Dendritic cell treated with granulocyte-macrophage colony-stimulating factor and Interleukin-4, amounts not matched to agents 40 ng/mL and 50 ng/mL, for 4 days (primary cell): ENCODE data around the gene ARFGEF2.
A peak's percentile ranks its signal among the peaks of the same experiment; 100 is the strongest.
"Not testable (repeated sequence)": the region's sequence is repeated elsewhere in the genome, so short reads cannot be mapped to it uniquely, and the experiment has no call there.

Source experiments
- H3K27ac Mint-ChIP-seq: one replicate; pipeline ENCODE4 v1.8.0; 2022; ENCODE audit warnings: mild to moderate bottlenecking, mixed read lengths
- H3K27me3 Mint-ChIP-seq: one replicate; pipeline ENCODE4 v1.8.0; 2022; ENCODE audit warnings: mild to moderate bottlenecking, mixed read lengths
- H3K36me3 Mint-ChIP-seq: one replicate; pipeline ENCODE4 v1.8.0; 2022; ENCODE audit warnings: low read depth, mixed read lengths
- H3K4me1 Mint-ChIP-seq: one replicate; pipeline ENCODE4 v1.8.0; 2022; ENCODE audit warnings: low read depth, mixed read lengths
- H3K4me3 Mint-ChIP-seq: one replicate; pipeline ENCODE4 v1.8.0; 2022; ENCODE audit warnings: mild to moderate bottlenecking, moderate library complexity, mixed read lengths
- H3K9me3 Mint-ChIP-seq: one replicate; pipeline ENCODE4 v1.8.0; 2022; ENCODE audit warnings: mixed read lengths
- intact Hi-C: fragments of 100-400 bp; cut with micrococcal nuclease; formaldehyde crosslinking; loops from one replicate; pipeline ENCODE4 v1.15.0; 2022

The ARFGEF2 gene

DNA sequence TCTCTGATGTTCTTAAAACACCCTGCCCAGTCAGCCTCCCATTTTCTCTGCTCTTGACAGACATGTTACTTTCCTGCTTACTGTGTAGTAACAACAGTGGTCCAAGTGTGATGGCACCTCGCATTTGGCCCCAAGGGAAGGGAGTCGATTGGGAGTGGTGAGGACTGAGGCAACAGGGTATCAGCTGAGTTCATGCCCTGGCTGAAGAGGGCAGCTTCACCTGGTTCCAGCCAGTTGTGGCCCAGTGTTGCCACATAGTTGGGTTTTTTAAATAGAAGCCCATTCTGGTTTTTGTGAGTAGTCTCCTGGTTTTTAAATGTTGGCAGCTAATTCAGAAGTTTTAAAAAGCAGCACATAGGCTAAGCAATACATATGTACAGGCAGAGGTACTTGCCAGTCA lies 37.2 kb downstream of the ARFGEF2 start:
- H3K9me3 Mint-ChIP-seq = no peaks in the 10 kb centered on the region
- peaks cover 28% of the 10 kb centered on the region for H3K4me1 Mint-ChIP-seq
- no peak overlapping the region for H3K4me3 Mint-ChIP-seq
- peaks cover 73% of the 10 kb centered on the region for H3K36me3 Mint-ChIP-seq
- no peaks in the 10 kb centered on the region for H3K27me3 Mint-ChIP-seq
- no peak overlapping the region for H3K27ac Mint-ChIP-seq
- intact Hi-C loops = no loop called here

DNA sequence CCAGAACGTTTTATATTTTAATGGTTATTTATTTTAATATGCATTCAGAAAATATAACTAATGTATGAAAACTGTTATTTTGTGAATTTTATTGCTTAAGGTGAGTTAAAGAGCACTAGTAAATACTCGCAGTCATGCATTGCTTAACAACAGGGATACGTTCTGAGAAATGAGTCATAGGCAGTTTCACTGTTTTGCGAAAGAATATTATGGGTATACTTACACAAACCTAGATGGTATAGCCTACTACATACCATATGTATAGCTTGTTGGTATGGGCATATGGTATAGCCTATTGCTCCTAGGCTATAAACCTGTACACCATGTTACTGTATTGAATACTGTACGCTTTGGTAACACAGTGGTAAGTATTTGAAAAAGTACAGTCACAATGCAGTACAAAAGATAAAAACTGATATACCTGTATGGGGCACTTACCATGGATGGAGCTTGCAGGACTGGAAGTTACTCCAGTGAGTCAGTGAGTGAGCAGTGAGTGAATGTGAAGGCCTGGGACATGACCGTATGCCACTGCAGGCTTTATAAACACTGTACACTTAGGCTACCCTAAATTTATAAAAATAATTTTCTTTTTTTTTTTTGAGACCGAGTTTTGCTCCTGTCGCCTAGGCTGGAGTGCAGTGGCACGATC lies 38.5 kb downstream of the ARFGEF2 start:
- intact Hi-C loops = loop anchor here (5.0 kb wide), 1 partner anchor 33 kb away; no protein-coding TSS in a partner anchor
- H3K27ac Mint-ChIP-seq = no peak overlapping the region
- peaks cover 70% of the 10 kb centered on the region for H3K36me3 Mint-ChIP-seq

DNA sequence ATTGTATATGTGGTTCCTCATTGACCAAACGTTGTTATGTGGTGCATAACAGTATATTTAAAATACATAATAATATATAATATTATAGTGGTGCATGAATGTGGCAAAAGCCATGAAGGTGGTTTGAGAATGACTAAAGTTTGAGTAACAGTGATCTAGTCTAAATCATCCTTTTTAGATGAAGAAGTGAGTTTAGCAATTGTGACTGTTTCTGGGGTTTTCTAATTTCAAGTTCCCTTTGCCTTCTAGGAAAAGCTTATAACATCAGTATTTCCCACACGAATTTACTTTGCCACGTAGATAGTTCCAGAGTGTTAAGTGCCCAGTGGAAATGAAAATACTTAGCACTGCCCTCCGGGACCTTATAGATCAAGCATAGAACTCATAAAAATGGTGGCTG lies 40.9 kb downstream of the ARFGEF2 start:
- Mint-ChIP-seq H3K9me3 (no peaks in the 10 kb centered on the region), H3K27me3 (no peaks in the 10 kb centered on the region), H3K4me1 (peaks cover 28% of the 10 kb centered on the region), H3K27ac (peak overlapping the region; percentile 65), H3K4me3 (no peak overlapping the region), H3K36me3 (peaks cover 68% of the 10 kb centered on the region)
- intact Hi-C loops = loop anchor here (5.0 kb wide), 1 partner anchor 35 kb away; no protein-coding TSS in a partner anchor

More for the DNA sequence above, 38.5 kb downstream of the ARFGEF2 start:
- Mint-ChIP-seq H3K4me3 (no peak overlapping the region), H3K9me3 (no peaks in the 10 kb centered on the region), H3K27me3 (no peaks in the 10 kb centered on the region), H3K4me1 (peaks cover 32% of the 10 kb centered on the region)

DNA sequence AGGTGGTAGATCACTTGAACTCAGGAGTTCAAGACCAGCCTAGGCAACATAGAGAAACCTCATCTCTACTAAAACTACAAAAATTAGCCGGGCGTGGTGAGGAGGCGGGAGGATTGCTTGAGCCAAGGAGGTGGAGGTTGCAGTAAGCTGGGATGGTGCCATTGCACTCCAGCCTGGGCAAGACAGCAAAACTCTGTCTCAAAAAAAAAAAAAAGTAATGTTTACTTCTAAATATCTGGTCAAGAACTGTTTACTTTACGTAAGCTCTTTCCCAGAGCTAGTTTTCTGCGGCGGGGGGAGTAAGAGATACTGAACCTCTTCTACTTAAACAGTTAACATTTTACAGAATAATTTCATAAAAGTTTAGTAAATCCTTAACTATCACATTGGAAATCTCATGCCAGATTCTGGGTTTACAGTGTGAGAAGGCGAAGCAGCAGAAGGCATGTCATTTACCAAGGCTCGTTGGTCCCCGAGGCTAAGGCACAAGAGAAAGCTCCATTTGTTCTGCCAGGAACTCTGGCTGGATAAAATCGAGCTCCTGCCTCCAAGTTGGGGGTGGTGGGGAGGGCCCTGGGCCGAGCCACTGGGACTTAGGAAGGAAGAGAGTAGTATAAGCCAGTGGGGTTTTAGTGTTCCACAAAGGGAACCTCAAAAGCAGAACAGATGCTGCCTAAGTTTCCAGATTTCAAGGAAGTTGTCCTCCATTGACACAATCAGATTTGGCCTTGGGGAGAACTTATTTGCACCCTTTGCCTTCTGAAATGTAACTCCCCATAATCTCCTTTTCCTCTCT lies 41.7 kb downstream of the ARFGEF2 start:
- Mint-ChIP-seq H3K4me1 (peaks cover 23% of the 10 kb centered on the region), H3K36me3 (peaks cover 68% of the 10 kb centered on the region), H3K27ac (peak overlapping the region; percentile 65), H3K4me3 (no peak overlapping the region), H3K9me3 (no peaks in the 10 kb centered on the region), H3K27me3 (no peaks in the 10 kb centered on the region)
- intact Hi-C loops = loop anchor here (5.0 kb wide), 1 partner anchor 36 kb away; no protein-coding TSS in a partner anchor

DNA sequence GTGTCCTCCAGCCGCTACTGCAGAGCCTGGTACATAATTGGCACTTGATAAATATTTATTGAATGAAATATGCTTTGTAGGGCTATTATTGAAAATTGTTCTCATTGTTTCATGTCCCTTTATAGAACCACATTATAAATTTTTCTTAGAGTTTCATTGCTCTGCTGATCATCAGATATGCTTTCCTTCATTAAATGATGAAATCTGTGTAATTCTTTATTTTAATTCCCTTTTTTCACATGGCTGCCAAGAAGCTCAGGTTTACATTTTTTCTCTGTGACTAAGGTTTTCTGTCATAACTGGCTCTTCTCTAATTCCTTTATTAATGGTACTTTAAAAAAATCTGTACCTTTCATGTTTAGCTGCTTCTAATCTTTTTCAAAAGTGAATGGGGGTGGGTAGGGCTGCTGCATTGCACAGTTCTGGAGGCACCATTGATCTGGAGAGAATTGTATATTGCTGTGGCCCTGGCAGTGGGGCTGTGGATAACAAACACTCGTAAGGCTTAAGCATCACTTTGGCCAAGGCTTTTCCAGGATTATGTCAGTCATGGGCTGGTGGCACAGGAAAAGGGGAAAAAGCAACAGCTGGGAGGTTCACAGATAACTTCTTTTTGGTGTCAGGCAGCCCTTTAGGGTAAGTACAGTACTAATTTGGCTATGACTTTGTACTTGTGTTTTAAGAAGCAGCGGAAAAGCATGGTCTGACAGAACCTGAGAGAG lies 43.8 kb downstream of the ARFGEF2 start:
- Mint-ChIP-seq H3K9me3 (no peaks in the 10 kb centered on the region), H3K36me3 (peaks cover 68% of the 10 kb centered on the region), H3K4me1 (peaks cover 18% of the 10 kb centered on the region), H3K27me3 (no peaks in the 10 kb centered on the region), H3K4me3 (no peak overlapping the region), H3K27ac (no peak overlapping the region)
- intact Hi-C loops = no loop called here

DNA sequence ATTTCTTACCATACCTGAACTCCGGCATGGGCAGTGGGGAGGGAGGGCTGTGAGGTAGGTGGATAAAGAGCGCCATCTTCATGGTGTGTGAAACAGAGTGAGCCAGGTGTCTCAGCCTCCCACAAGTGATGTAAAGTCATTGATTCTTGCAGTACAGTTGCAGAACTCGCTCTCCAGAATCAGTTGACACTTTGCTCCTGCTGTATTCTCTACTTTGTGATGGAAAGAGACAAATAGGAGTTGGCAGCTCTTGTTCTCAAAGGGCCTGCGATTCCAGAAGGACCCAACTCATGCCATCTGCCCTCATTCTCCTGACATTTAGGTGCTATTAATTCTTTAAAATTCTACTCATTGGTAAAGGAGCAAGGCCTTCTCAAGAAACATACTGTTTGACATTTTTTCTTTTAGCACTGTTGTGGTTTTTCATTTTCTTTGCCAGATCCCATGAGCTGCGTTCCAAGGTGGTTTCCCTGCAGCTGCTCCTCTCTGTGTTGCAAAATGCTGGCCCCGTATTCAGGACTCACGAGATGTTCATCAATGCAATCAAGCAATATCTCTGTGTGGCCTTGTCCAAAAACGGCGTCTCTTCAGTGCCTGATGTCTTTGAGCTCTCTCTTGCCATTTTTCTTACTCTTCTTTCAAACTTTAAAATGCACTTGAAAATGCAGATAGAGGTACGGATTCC lies 49.3 kb downstream of the ARFGEF2 start:
- no peaks in the 10 kb centered on the region for H3K9me3 Mint-ChIP-seq
- intact Hi-C loops = no loop called here
- H3K27ac Mint-ChIP-seq = no peak overlapping the region
- no peaks in the 10 kb centered on the region for H3K27me3 Mint-ChIP-seq
- H3K4me1 Mint-ChIP-seq = no peaks in the 10 kb centered on the region
- no peak overlapping the region for H3K4me3 Mint-ChIP-seq
- peaks cover 97% of the 10 kb centered on the region for H3K36me3 Mint-ChIP-seq

DNA sequence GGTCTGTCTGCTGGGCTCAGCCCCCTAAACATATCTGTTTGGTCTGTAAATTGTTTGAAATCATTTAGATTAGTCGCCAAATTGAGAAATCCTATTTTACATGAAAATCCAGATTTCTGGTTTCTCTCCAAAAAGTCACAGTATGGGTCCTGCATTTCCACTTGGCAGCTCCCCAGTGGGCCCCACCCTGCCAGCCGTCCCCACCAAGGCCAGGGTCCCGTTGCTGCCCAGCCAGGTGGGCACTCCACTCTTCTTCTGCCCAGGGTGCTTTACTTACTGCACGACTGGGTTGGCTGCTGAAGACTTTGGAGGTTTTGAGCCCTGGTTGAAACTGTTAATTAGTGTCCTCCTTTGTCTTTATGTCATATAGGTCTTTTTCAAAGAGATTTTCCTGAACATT lies 50.4 kb downstream of the ARFGEF2 start:
- H3K27ac Mint-ChIP-seq = no peak overlapping the region
- no peak overlapping the region for H3K4me3 Mint-ChIP-seq
- H3K4me1 Mint-ChIP-seq = no peaks in the 10 kb centered on the region
- peaks cover 97% of the 10 kb centered on the region for H3K36me3 Mint-ChIP-seq
- H3K9me3 Mint-ChIP-seq = no peaks in the 10 kb centered on the region
- intact Hi-C loops = no loop called here
- H3K27me3 Mint-ChIP-seq = no peaks in the 10 kb centered on the region

DNA sequence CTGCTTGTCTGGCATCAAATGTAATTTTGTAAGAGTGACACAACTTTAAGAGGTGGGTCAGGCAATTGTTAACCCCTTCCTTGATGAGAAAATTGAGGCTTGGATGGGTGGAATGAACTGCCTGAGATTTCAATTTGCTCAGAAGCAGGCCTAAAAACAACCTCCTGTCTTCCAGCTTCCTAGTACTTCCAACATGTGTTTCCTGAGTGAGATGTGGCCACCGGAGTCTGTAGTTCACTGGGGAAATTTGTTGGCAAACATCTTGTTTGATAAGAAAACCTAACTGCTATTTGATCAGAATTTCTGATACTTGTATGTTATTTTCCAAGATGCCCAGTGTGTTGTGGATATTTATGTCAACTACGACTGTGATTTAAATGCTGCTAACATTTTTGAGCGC lies 51.3 kb downstream of the ARFGEF2 start:
- Mint-ChIP-seq H3K27me3 (no peaks in the 10 kb centered on the region), H3K27ac (no peak overlapping the region), H3K9me3 (no peaks in the 10 kb centered on the region)

DNA sequence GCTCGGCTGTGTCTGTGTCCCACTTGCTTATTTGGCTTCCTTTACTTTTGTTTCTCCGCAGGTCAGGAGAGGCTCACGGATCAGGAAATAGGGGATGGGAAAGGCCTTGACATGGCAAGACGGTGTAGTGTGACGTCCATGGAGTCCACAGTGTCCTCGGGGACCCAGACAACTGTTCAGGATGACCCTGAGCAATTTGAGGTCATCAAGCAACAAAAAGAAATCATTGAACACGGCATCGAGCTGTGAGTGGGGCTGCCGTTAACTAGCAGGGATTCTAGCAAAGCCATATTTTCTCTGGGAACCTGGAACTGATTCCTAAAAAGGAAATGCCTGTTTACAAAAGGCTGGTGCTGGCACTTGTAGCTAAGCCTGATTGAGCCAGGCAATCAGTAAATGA lies 54.4 kb downstream of the ARFGEF2 start:
- Mint-ChIP-seq H3K27me3 (no peaks in the 10 kb centered on the region), H3K4me1 (no peaks in the 10 kb centered on the region), H3K9me3 (no peaks in the 10 kb centered on the region), H3K27ac (no peak overlapping the region), H3K36me3 (peaks cover 100% of the 10 kb centered on the region), H3K4me3 (no peak overlapping the region)
- intact Hi-C loops = no loop called here

More for the DNA sequence above, 51.3 kb downstream of the ARFGEF2 start:
- intact Hi-C loops = no loop called here
- Mint-ChIP-seq H3K36me3 (peaks cover 98% of the 10 kb centered on the region), H3K4me1 (no peaks in the 10 kb centered on the region), H3K4me3 (no peak overlapping the region)

DNA sequence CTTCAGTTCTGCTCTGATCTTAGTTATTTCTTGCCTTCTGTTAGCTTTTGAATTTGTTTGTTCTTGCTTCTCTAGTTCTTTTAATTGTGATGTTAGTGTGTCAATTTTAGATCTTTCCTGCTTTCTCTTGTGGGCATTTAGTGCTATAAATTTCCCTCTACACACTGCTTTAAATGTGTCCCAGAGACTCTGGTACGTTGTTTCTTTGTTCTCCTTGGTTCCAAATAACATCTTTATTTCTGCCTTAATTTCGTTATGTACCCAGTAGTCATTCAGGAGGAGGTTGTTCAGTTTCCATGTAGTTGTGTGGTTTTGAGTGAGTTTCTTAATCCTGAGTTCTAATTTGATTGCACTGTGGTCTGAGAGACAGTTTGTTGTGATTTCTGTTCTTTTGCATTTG lies 58.5 kb downstream of the ARFGEF2 start:
- H3K4me1 Mint-ChIP-seq, H3K4me3 Mint-ChIP-seq, H3K27ac Mint-ChIP-seq, intact Hi-C loops, H3K27me3 Mint-ChIP-seq: not testable (repeated sequence)
- peaks cover 100% of the 10 kb centered on the region for H3K36me3 Mint-ChIP-seq
- peaks cover 12% of the 10 kb centered on the region for H3K9me3 Mint-ChIP-seq

DNA sequence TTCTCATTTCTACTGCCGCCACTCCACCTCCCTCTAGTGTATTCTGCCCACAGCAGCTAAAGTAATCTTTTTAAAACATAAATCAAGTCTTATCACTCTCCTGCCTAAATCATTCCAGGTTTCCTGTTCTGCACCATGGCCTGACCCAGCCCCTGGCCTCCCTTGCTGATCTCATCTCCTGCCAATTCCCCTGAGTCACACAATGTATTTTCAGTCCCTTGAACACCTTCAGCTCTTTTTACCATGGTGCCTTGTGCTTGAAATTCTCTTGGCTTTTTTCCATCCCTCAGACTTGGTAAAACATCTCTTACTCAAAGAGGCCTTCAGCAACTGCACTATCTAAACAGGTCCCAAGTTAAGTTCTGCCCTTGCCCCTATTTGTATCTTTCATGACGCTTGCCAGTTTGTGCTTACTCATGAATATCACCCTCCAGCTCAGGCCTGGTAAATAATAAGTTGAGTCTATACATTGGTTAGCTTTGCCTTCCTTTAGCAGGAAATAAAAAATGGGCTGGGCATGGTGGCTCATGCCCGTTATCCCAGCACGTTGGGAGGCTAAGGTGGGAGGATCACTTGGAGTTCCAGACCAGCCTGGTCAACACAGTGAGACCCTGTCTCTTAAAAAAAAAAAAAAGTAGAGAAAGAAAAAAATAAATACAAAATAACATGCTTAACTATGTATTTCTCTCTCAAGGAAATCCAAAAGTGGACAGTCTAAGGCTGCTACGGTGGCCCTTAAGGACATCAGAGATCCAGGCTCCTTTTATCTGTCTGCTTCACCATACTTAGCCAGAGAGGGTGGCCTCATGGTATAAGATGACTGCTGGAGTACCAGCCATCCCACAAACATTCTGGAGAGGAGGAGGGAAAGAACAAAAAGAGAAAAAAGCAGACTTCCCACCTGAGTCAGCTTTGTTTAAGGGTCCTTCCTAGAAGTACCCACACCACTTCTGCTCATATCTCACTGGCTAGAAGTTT lies 62.2 kb downstream of the ARFGEF2 start:
- Mint-ChIP-seq H3K36me3 (peaks cover 98% of the 10 kb centered on the region), H3K4me3 (no peak overlapping the region), H3K9me3 (peaks cover 12% of the 10 kb centered on the region), H3K27me3 (no peaks in the 10 kb centered on the region), H3K27ac (no peak overlapping the region), H3K4me1 (no peaks in the 10 kb centered on the region)
- intact Hi-C loops = no loop called here

DNA sequence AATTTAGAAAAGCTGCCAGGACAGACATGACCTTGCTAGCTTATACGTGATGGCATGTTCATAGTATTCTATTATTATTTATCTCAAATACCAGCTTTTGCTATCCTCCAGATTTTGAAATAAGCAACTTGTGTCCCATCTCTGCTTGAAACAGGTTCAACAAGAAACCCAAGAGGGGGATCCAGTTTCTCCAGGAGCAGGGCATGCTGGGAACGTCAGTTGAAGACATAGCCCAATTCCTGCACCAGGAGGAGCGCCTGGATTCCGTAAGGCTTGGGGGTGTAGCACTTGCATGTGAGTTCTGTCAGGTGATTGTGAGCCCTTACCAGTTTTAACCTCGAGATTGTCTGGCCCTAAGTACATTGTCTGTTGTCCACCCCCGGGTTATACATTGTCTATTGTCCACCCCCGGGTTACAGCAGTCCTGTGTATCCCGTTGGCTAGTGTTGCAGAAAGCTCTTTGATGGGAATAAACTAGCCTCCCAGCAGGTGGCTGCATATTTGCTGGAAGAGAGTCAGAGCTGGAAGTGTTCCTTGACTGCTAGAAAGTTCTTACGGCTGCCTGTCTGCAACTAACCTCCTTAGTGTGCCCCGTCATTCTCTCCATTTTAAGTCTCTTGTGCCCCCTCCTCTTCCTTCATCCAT lies 63.2 kb downstream of the ARFGEF2 start:
- Mint-ChIP-seq H3K27me3 (no peaks in the 10 kb centered on the region), H3K36me3 (peaks cover 98% of the 10 kb centered on the region), H3K4me3 (no peak overlapping the region)

More for the DNA sequence above, 63.2 kb downstream of the ARFGEF2 start:
- intact Hi-C loops = no loop called here
- peaks cover 12% of the 10 kb centered on the region for H3K9me3 Mint-ChIP-seq
- H3K27ac Mint-ChIP-seq = no peak overlapping the region
- no peaks in the 10 kb centered on the region for H3K4me1 Mint-ChIP-seq
